Measurements from ENCODE around the gene MCC. TPM values are rescaled to one million over a fixed set of nuclear protein-coding genes. Genes with fewer than 3 reads are reported as not detected.

The MCC gene
- total RNA-seq, 1 donor from 2014 or later = 20.6 TPM

- no peak for DNase-seq
- H3K27ac ChIP-seq = no peak overlapping the region
Measured at GRCh38 chr5:113043491-113043931, 444.7 kb downstream of the MCC start.

GRCh38 chr5:113042491-113043243 is 445.6 kb downstream of the MCC start:
- DNase-seq (no peak), ATAC-seq (no peak)
- no peak overlapping the region for H3K4me3 ChIP-seq
- no peak overlapping the region for H3K27ac ChIP-seq
- no peak for TF ChIP-seq CTCF (IDR thresholded peaks at IDR 0.05)
- no peaks in the 10 kb centered on the region for H3K9me3 ChIP-seq
- H3K36me3 ChIP-seq = peaks cover 7% of the 10 kb centered on the region
- peaks cover 5% of the 10 kb centered on the region for H3K4me1 ChIP-seq
- intact Hi-C loops (cut with DNase I) = no loop called here
- H3K27me3 ChIP-seq (ENCODE audit: low read depth) = no peaks in the 10 kb centered on the region

More at GRCh38 chr5:113043491-113043931, 444.7 kb downstream of the MCC start:
- Histone ChIP-seq H3K36me3 (peaks cover 12% of the 10 kb centered on the region), H3K9me3 (no peaks in the 10 kb centered on the region), H3K27me3 (ENCODE audit: low read depth) (no peaks in the 10 kb centered on the region), H3K4me3 (no peak overlapping the region), H3K4me1 (peaks cover 7% of the 10 kb centered on the region)
- no peak for TF ChIP-seq CTCF (IDR thresholded peaks at IDR 0.05)
- intact Hi-C loops (cut with DNase I) = no loop called here
- peak; percentile 20 to 51 for ATAC-seq

GRCh38 chr5:113040672-113041260 is 447.5 kb downstream of the MCC start:
- Histone ChIP-seq H3K36me3 (peaks cover 7% of the 10 kb centered on the region), H3K9me3 (no peaks in the 10 kb centered on the region), H3K27ac (no peak overlapping the region), H3K4me3 (no peak overlapping the region), H3K27me3 (ENCODE audit: low read depth) (no peaks in the 10 kb centered on the region), H3K4me1 (no peaks in the 10 kb centered on the region)
- intact Hi-C loops (cut with DNase I) = no loop called here
- DNase-seq = no peak
- no peak for TF ChIP-seq CTCF (IDR thresholded peaks at IDR 0.05)
- ATAC-seq = no peak

GRCh38 chr5:113039934-113040285 is 448.3 kb downstream of the MCC start:
- no peak for TF ChIP-seq CTCF (IDR thresholded peaks at IDR 0.05)
- Histone ChIP-seq H3K27ac (no peak overlapping the region), H3K4me1 (no peaks in the 10 kb centered on the region), H3K36me3 (peaks cover 7% of the 10 kb centered on the region), H3K4me3 (no peak overlapping the region), H3K27me3 (ENCODE audit: low read depth) (no peaks in the 10 kb centered on the region), H3K9me3 (no peaks in the 10 kb centered on the region)
- no peak for ATAC-seq
- intact Hi-C loops (cut with DNase I) = no loop called here
- DNase-seq = no peak

- Histone ChIP-seq H3K4me1 (no peaks in the 10 kb centered on the region), H3K27me3 (ENCODE audit: low read depth) (no peaks in the 10 kb centered on the region), H3K27ac (no peak overlapping the region), H3K4me3 (no peak overlapping the region), H3K9me3 (no peaks in the 10 kb centered on the region), H3K36me3 (peaks cover 7% of the 10 kb centered on the region)
- no peak for ATAC-seq
- no peak for TF ChIP-seq CTCF (IDR thresholded peaks at IDR 0.05)
- intact Hi-C loops (cut with DNase I) = no loop called here
- DNase-seq = no peak
Measured at GRCh38 chr5:113039229-113039933, 448.9 kb downstream of the MCC start.
